Neural crest cell (in vitro differentiated cells): ENCODE data around the gene C15orf39. TPM values are rescaled to one million over a fixed set of nuclear protein-coding genes. Genes with fewer than 3 reads are reported as not detected.

Experiments
- DNase-seq: peaks from one replicate; pipeline ENCODE4 v3.0.0; 2021; ENCODE audit warnings: low read depth, mixed read lengths, low spot score
- H3K27ac Mint-ChIP-seq: one replicate; pipeline ENCODE4 v1.8.0; 2021; ENCODE audit warnings: mild to moderate bottlenecking, mixed read lengths; ENCODE audit not compliant: unreplicated experiment
- H3K27me3 Mint-ChIP-seq: 2 replicates; pipeline ENCODE4 v1.8.0; 2021; ENCODE audit warnings: low read depth, mild to moderate bottlenecking, mixed read lengths
- H3K36me3 Mint-ChIP-seq: 2 replicates; pipeline ENCODE4 v1.8.0; 2021; ENCODE audit warnings: low read depth, mild to moderate bottlenecking, mixed read lengths
- H3K4me1 Mint-ChIP-seq: 2 replicates; pipeline ENCODE4 v1.8.0; 2021; ENCODE audit warnings: mixed read lengths
- H3K4me3 Mint-ChIP-seq: one replicate; pipeline ENCODE4 v1.8.0; 2021; ENCODE audit warnings: mild to moderate bottlenecking, mixed read lengths
- H3K9me3 Mint-ChIP-seq: 2 replicates; pipeline ENCODE4 v1.8.0; 2021; ENCODE audit warnings: mixed read lengths
- CTCF ChIP-seq: fragments of 200-600 bp; sonication (generic); conservative IDR thresholded peaks from 2 replicates; pipeline ENCODE4 v1.5.0; 2021; ENCODE audit warnings: antibody characterized with exemption, mild to moderate bottlenecking
- total RNA-seq: library from RNA; stranded (reverse); gene quantifications from 2 replicates; pipeline ENCODE4 v1.2.1, GENCODE V29; 2021

Gene C15orf39
- total RNA-seq, 1 donor from 2014 or later: 29.5 TPM

GRCh38 chr15:75176396-75176761, 25.3 kb upstream of the C15orf39 start:
- no peaks in the 10 kb centered on the region for H3K9me3 Mint-ChIP-seq
- DNase-seq: no peak

GRCh38 chr15:75177360-75178071, 24.2 kb upstream of the C15orf39 start:
- no peak for TF ChIP-seq CTCF
- peaks cover 52% of the 10 kb centered on the region for H3K4me1 Mint-ChIP-seq
- H3K27me3 Mint-ChIP-seq: peaks cover 15% of the 10 kb centered on the region
- H3K36me3 Mint-ChIP-seq: no peaks in the 10 kb centered on the region
- no peak for DNase-seq
- no peak overlapping the region for H3K27ac Mint-ChIP-seq
- H3K4me3 Mint-ChIP-seq: no peak overlapping the region
- no peaks in the 10 kb centered on the region for H3K9me3 Mint-ChIP-seq

More at GRCh38 chr15:75176396-75176761, 25.3 kb upstream of the C15orf39 start:
- Mint-ChIP-seq H3K27me3 (peaks cover 15% of the 10 kb centered on the region), H3K4me1 (peaks cover 41% of the 10 kb centered on the region), H3K27ac (peak overlapping the region; percentile 12), H3K4me3 (no peak overlapping the region), H3K36me3 (no peaks in the 10 kb centered on the region)
- TF ChIP-seq CTCF: no peak

- peak; percentile 33 for DNase-seq
- H3K4me1 Mint-ChIP-seq: peaks cover 60% of the 10 kb centered on the region
Observed at GRCh38 chr15:75178171-75178937, 23.3 kb upstream of the C15orf39 start.

GRCh38 chr15:75178938-75179745, 22.5 kb upstream of the C15orf39 start:
- peaks cover 15% of the 10 kb centered on the region for H3K27me3 Mint-ChIP-seq
- H3K9me3 Mint-ChIP-seq: no peaks in the 10 kb centered on the region
- no peak overlapping the region for H3K27ac Mint-ChIP-seq
- H3K36me3 Mint-ChIP-seq: no peaks in the 10 kb centered on the region
- H3K4me1 Mint-ChIP-seq: peaks cover 63% of the 10 kb centered on the region
- no peak for DNase-seq
- TF ChIP-seq CTCF: no peak
- peak overlapping the region; percentile 47 for H3K4me3 Mint-ChIP-seq

More at GRCh38 chr15:75178171-75178937, 23.3 kb upstream of the C15orf39 start:
- Mint-ChIP-seq H3K36me3 (no peaks in the 10 kb centered on the region), H3K9me3 (no peaks in the 10 kb centered on the region), H3K4me3 (peak overlapping the region; percentile 81), H3K27me3 (peaks cover 15% of the 10 kb centered on the region), H3K27ac (no peak overlapping the region)
- no peak for TF ChIP-seq CTCF

- no peak for DNase-seq
- H3K27ac Mint-ChIP-seq: no peak overlapping the region
Observed at GRCh38 chr15:75179746-75180140, 21.9 kb upstream of the C15orf39 start.

More at GRCh38 chr15:75179746-75180140, 21.9 kb upstream of the C15orf39 start:
- H3K27me3 Mint-ChIP-seq: peaks cover 15% of the 10 kb centered on the region
- no peak overlapping the region for H3K4me3 Mint-ChIP-seq
- no peaks in the 10 kb centered on the region for H3K9me3 Mint-ChIP-seq
- no peak for TF ChIP-seq CTCF
- H3K36me3 Mint-ChIP-seq: no peaks in the 10 kb centered on the region
- peaks cover 68% of the 10 kb centered on the region for H3K4me1 Mint-ChIP-seq
